ENCODE results near the gene MAP4K3. TPM values are rescaled to one million over a fixed set of nuclear protein-coding genes. Genes with fewer than 3 reads are reported as not detected.
"Not testable (repeated sequence)": the region's sequence is repeated elsewhere in the genome, so short reads cannot be mapped to it uniquely, and the experiment has no call there.

The MAP4K3 gene
- total and polyA plus RNA-seq, 11 donors = 14.5 to 45.4 (median 33.4) TPM

GRCh38 chr2:39392672-39393071 lies 44.4 kb downstream of the MAP4K3 start:
- 50 to 75% (median 71%) methylated on average over 2 of the region's 2 CpGs for WGBS, 4 donors
- no peak for TF ChIP-seq CTCF (IDR thresholded peaks at IDR 0.05)
- TF ChIP-seq POLR2A (IDR thresholded peaks at IDR 0.05) = no peak

GRCh38 chr2:39390216-39390615 lies 46.9 kb downstream of the MAP4K3 start:
- Histone ChIP-seq H3K36me3 (no peaks in the 10 kb centered on the region), H3K9me3 (peaks cover 0 to 7% (median 0%) of the 10 kb centered on the region in 12 donors), H3K4me3 (no peak overlapping the region), H3K4me1 (peaks cover 0 to 58% (median 40%) of the 10 kb centered on the region in 12 donors), H3K27me3 (no peaks in the 10 kb centered on the region), H3K27ac (no peak overlapping the region)
- WGBS, 4 donors = 85 to 88% (median 86%) methylated on average over 4 of the region's 4 CpGs
- intact Hi-C loops (cut with DNase I) = loop anchor here in 3 of 10 donors (5.0 kb wide), 2 partner anchors 37 to 42 kb away; no protein-coding TSS in a partner anchor
- DNase-seq (no peak), ATAC-seq (no peak)
- no peak for TF ChIP-seq POLR2A (IDR thresholded peaks at IDR 0.05)
- no peak for TF ChIP-seq CTCF (IDR thresholded peaks at IDR 0.05)

More at GRCh38 chr2:39392672-39393071, 44.4 kb downstream of the MAP4K3 start:
- no peak for DNase-seq
- Histone ChIP-seq H3K36me3 (no peaks in the 10 kb centered on the region), H3K4me3 (no peak overlapping the region), H3K4me1 (peaks cover 0 to 63% (median 41%) of the 10 kb centered on the region in 12 donors), H3K27ac (no peak overlapping the region), H3K9me3 (no peaks in the 10 kb centered on the region), H3K27me3 (no peaks in the 10 kb centered on the region)
- ATAC-seq = no peak
- intact Hi-C loops (cut with DNase I) = loop anchor here in 3 of 10 donors (5.0 kb wide), 2 partner anchors 35 to 40 kb away; no protein-coding TSS in a partner anchor

- Histone ChIP-seq H3K36me3 (no peaks in the 10 kb centered on the region), H3K9me3 (peaks cover 0 to 7% (median 0%) of the 10 kb centered on the region in 12 donors), H3K27me3 (no peaks in the 10 kb centered on the region), H3K27ac (no peak overlapping the region), H3K4me1 (peaks cover 4 to 61% (median 33%) of the 10 kb centered on the region in 12 donors), H3K4me3 (no peak overlapping the region)
- DNase-seq (no peak), ATAC-seq (no peak)
- TF ChIP-seq CTCF (IDR thresholded peaks at IDR 0.05) (no peak), POLR2A (IDR thresholded peaks at IDR 0.05) (no peak)
- intact Hi-C loops (cut with DNase I) = loop anchor here in 4 of 10 donors (10.0 kb wide), 4 partner anchors 49 to 309 kb away; partner anchors contain the start of gene MAP4K3 (in 1 of the 4)
These were observed 51.0 kb downstream of the MAP4K3 start for GRCh38 chr2:39386064-39386463.

- 95 to 100% (median 99%) methylated on average over 2 of the region's 2 CpGs for WGBS, 4 donors
- Histone ChIP-seq H3K4me1 (peaks cover 4 to 65% (median 42%) of the 10 kb centered on the region in 12 donors), H3K36me3 (no peaks in the 10 kb centered on the region), H3K4me3 (no peak overlapping the region), H3K27ac (no peak overlapping the region), H3K9me3 (peaks cover 0 to 7% (median 0%) of the 10 kb centered on the region in 12 donors), H3K27me3 (no peaks in the 10 kb centered on the region)
- ATAC-seq = no peak
- intact Hi-C loops (cut with DNase I) = loop anchor here in 4 of 10 donors (10.0 kb wide), 4 partner anchors 50 to 310 kb away; partner anchors contain the start of gene MAP4K3 (in 1 of the 4)
- no peak for DNase-seq
- TF ChIP-seq POLR2A (IDR thresholded peaks at IDR 0.05) (no peak), CTCF (IDR thresholded peaks at IDR 0.05) (no peak)
These were observed 51.9 kb downstream of the MAP4K3 start for GRCh38 chr2:39385172-39385571.

- H3K4me3 ChIP-seq, H3K27me3 ChIP-seq, DNase-seq, H3K36me3 ChIP-seq, H3K27ac ChIP-seq, H3K9me3 ChIP-seq, ATAC-seq: not testable (repeated sequence)
- intact Hi-C loops (cut with DNase I) = loop anchor here in 7 of 10 donors (5.0 to 10.0 kb wide), 8 partner anchors 48 to 311 kb away; partner anchors contain the start of gene MAP4K3 (in 3 of the 7)
- 97 to 99% (median 97%) methylated on average over 11 of the region's 11 CpGs for WGBS, 4 donors
- peaks cover 4 to 66% (median 50%) of the 10 kb centered on the region in 12 donors for H3K4me1 ChIP-seq
These were observed 53.0 kb downstream of the MAP4K3 start for GRCh38 chr2:39384071-39384470.

Measured in heart left ventricle (tissue), 16 donors.